HG02938 (cell line): ENCODE results near the gene MACO1.

Experiments used
- ATAC-seq: cut with Tn5 transposase; IDR thresholded peaks from one replicate; pipeline ENCODE4 v1.9.1; 2021; ENCODE audit warnings: mild to moderate bottlenecking, moderate library complexity; ENCODE audit not compliant: unreplicated experiment

Gene MACO1

GRCh38 chr1:25519624-25520023 is 88.9 kb downstream of the MACO1 start:
- no peak for ATAC-seq

- no peak for ATAC-seq
Observed at GRCh38 chr1:25520446-25521061, 89.9 kb downstream of the MACO1 start.

- no peak for ATAC-seq
Observed at GRCh38 chr1:25522031-25522655, 91.4 kb downstream of the MACO1 start.

GRCh38 chr1:25523542-25523941 is 92.8 kb downstream of the MACO1 start:
- ATAC-seq = no peak

- no peak for ATAC-seq
Observed at GRCh38 chr1:25524568-25525360, 94.1 kb downstream of the MACO1 start.

GRCh38 chr1:25525361-25525688 is 94.6 kb downstream of the MACO1 start:
- no peak for ATAC-seq

GRCh38 chr1:25526753-25527152 is 96.1 kb downstream of the MACO1 start:
- ATAC-seq = no peak

GRCh38 chr1:25527226-25527846 is 96.6 kb downstream of the MACO1 start:
- no peak for ATAC-seq

- ATAC-seq = no peak
Observed at GRCh38 chr1:25527946-25528595, 97.4 kb downstream of the MACO1 start.

GRCh38 chr1:25528881-25529517 is 98.3 kb downstream of the MACO1 start:
- no peak for ATAC-seq

GRCh38 chr1:25529518-25530185 is 99.0 kb downstream of the MACO1 start:
- no peak for ATAC-seq

GRCh38 chr1:25530186-25531081 is 99.7 kb downstream of the MACO1 start:
- no peak for ATAC-seq

GRCh38 chr1:25531082-25531461 is 100.4 kb downstream of the MACO1 start:
- ATAC-seq = no peak

GRCh38 chr1:25532970-25533369 is 102.3 kb downstream of the MACO1 start:
- ATAC-seq = no peak

GRCh38 chr1:25533775-25534409 is 103.2 kb downstream of the MACO1 start:
- ATAC-seq = no peak

- ATAC-seq = no peak
Observed at GRCh38 chr1:25534410-25534788, 103.7 kb downstream of the MACO1 start.

GRCh38 chr1:25536124-25536523 is 105.4 kb downstream of the MACO1 start:
- no peak for ATAC-seq

GRCh38 chr1:25537153-25537831 is 106.6 kb downstream of the MACO1 start:
- no peak for ATAC-seq
